Esophagus muscularis mucosa (tissue), 4 donors: ENCODE measurements around the gene PCSK6. TPM values are rescaled to one million over a fixed set of nuclear protein-coding genes. Genes with fewer than 3 reads are reported as not detected.
"Not testable (repeated sequence)": the region's sequence is repeated elsewhere in the genome, so short reads cannot be mapped to it uniquely, and the experiment has no call there.

Experiments used
- DNase-seq: peaks from one replicate; pipeline ENCODE4 v3.0.0-alpha.2; 2017; ENCODE audit errors: extremely low spot score
- H3K27ac ChIP-seq, 4 donors: fragments of 200-600 bp; sonication (generic); replicated peaks in 1 of 4; 1 replicate in 3 of 4; 2 replicates in 1 of 4; pipeline ENCODE4 v1.5.1; 2016 to 2019; ENCODE audit warnings: mild to moderate bottlenecking in 1 of 4
- H3K27me3 ChIP-seq, 4 donors: fragments of 200-600 bp; sonication (generic); one replicate each; pipeline versions ENCODE4 v1.5.1 to v1.6.0; 2016 to 2019
- H3K36me3 ChIP-seq, 4 donors: fragments of 200-600 bp; sonication (generic); one replicate each; pipeline ENCODE4 v1.5.1; 2016 to 2019
- H3K4me1 ChIP-seq, 4 donors: fragments of 200-600 bp; sonication (generic); one replicate each; pipeline ENCODE4 v1.5.1; 2016 to 2019
- H3K4me3 ChIP-seq, 4 donors: fragments of 200-600 bp; sonication (generic); 1 replicate in 2 of 4; 2 replicates in 2 of 4; pipeline ENCODE4 v1.5.1; 2016 to 2019; ENCODE audit warnings: mild to moderate bottlenecking in 4 of 4, moderate library complexity in 1 of 4
- H3K9me3 ChIP-seq, 4 donors: fragments of 200-600 bp; sonication (generic); 1 replicate in 3 of 4; 2 replicates in 1 of 4; pipeline ENCODE4 v1.5.1; 2016 to 2019
- CTCF ChIP-seq, 3 experiments: fragments of 200-600 bp in 2 of 3; fragments of 450-650 bp in 1 of 3; sonication (generic) in 2 of 3; IDR thresholded peaks; one replicate each; pipeline ENCODE4 v1.5.1; 2017 to 2019; ENCODE audit warnings: antibody characterized with exemption in 3 of 3, mild to moderate bottlenecking in 2 of 3, moderate library complexity in 1 of 3
- EP300 ChIP-seq: sonication (generic); formaldehyde crosslinking; IDR thresholded peaks from one replicate; pipeline ENCODE4 v1.6.1; 2017; ENCODE audit warnings: antibody characterized with exemption
- POLR2A ChIP-seq: fragments of 450-650 bp; IDR thresholded peaks from one replicate; pipeline ENCODE4 v1.6.1; 2017; ENCODE audit warnings: antibody characterized with exemption, moderate library complexity, mild to moderate bottlenecking, low read depth
- POLR2AphosphoS5 ChIP-seq, 2 donors: sonication (generic); formaldehyde crosslinking; IDR thresholded peaks; one replicate each; pipeline ENCODE4 v1.6.1; 2017; ENCODE audit warnings: antibody characterized with exemption in 2 of 2
- WGBS: methylation state at CpG from one replicate; pipeline ENCODE4 v1.1.5; 2018; 5-methylcytosine and 5-hydroxymethylcytosine counted together
- intact Hi-C: fragments of 100-400 bp; cut with DNase I; formaldehyde crosslinking; loops from one replicate; pipeline ENCODE4 v1.15.1; 2023
- total RNA-seq, 4 donors: library from RNA; depleted of rRNA; stranded (reverse); fragments of >200 nt; gene quantifications; one replicate each; pipeline versions ENCODE4 v1.1.0 to v1.2.1, GENCODE V29; 2016

The PCSK6 gene
- total RNA-seq, 4 donors from 2014 or later = 13.6 to 24.1 (median 15.3) TPM

DNA sequence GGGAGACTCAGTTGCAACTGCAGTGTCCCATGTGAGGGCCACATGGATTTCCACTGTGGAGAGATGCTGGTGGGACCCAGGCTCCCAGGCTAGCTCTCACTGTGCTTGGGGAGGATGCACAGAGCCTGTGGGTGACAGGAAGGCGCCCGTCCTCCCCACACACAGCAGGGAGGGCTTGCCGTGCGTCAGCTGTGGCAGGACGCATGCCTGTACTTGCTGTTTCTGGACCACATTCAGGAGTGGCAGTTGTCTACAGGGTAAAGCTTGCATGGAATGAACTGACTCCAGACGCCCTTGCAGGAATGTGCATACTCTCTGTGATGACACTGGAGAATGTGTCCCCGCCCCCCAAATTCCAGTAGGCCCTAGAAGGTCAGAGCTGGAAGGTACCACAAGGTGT lies 130.6 kb downstream of the PCSK6 start:
- Histone ChIP-seq H3K4me3 (no peak overlapping the region), H3K9me3 (no peaks in the 10 kb centered on the region), H3K4me1 (peaks cover 0 to 13% (median 0%) of the 10 kb centered on the region in 4 donors), H3K36me3 (peaks cover 0 to 6% (median 0%) of the 10 kb centered on the region in 4 donors), H3K27me3 (peaks cover 0 to 7% (median 0%) of the 10 kb centered on the region in 4 donors), H3K27ac (no peak overlapping the region)
- no peak for DNase-seq
- no peak for TF ChIP-seq CTCF (IDR thresholded peaks at IDR 0.05)
- TF ChIP-seq POLR2AphosphoS5 (IDR thresholded peaks at IDR 0.05) = no peak
- TF ChIP-seq POLR2A = no peak
- no peak for TF ChIP-seq EP300
- intact Hi-C loops = no loop called here
- WGBS = 78% methylated on average over 2 of the region's 7 CpGs

DNA sequence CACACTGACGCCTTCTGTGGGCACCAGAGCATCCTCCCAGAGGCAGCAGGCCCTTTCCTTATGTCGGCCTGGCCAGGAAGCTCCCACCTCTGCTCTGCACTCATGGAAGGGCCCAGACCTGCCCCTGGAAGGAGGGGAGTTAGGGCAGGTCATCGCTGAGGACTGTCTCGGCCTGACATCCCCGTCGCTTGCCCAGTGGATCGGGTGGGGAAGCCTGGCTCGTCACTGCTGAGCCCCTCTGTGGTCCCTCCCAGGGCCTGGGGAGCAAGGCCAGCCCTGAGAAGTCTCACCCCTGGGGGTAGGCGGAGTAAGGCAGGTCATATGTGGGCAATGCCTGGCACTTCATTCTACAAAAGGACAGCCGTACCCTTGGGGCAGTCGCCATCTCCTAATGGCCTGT lies 131.6 kb downstream of the PCSK6 start:
- intact Hi-C loops = no loop called here
- no peak for DNase-seq
- no peak for TF ChIP-seq POLR2A
- TF ChIP-seq CTCF (IDR thresholded peaks at IDR 0.05) = no peak
- no peak for TF ChIP-seq POLR2AphosphoS5 (IDR thresholded peaks at IDR 0.05)
- TF ChIP-seq EP300 = no peak
- peaks cover 0 to 13% (median 0%) of the 10 kb centered on the region in 4 donors for H3K4me1 ChIP-seq
- WGBS = 91% methylated on average over 6 of the region's 11 CpGs
- H3K9me3 ChIP-seq = no peaks in the 10 kb centered on the region
- H3K36me3 ChIP-seq = peaks cover 0 to 6% (median 0%) of the 10 kb centered on the region in 4 donors
- no peak overlapping the region for H3K27ac ChIP-seq
- H3K4me3 ChIP-seq = no peak overlapping the region
- H3K27me3 ChIP-seq = peaks cover 0 to 6% (median 0%) of the 10 kb centered on the region in 4 donors

- H3K27ac ChIP-seq = no peak overlapping the region
- peaks cover 0 to 13% (median 0%) of the 10 kb centered on the region in 4 donors for H3K4me1 ChIP-seq
- no peak overlapping the region for H3K4me3 ChIP-seq
- intact Hi-C loops = no loop called here
- peaks cover 0 to 6% (median 0%) of the 10 kb centered on the region in 4 donors for H3K36me3 ChIP-seq
- TF ChIP-seq CTCF (IDR thresholded peaks at IDR 0.05) (no peak), POLR2A (no peak), EP300 (no peak), POLR2AphosphoS5 (IDR thresholded peaks at IDR 0.05) (no peak)
- no peak for DNase-seq
- peaks cover 0 to 2% (median 0%) of the 10 kb centered on the region in 4 donors for H3K27me3 ChIP-seq
- no peaks in the 10 kb centered on the region for H3K9me3 ChIP-seq
- WGBS = 84% methylated on average over 13 of the region's 15 CpGs
Measured at GRCh38 chr15:101357333-101357732, 132.2 kb downstream of the PCSK6 start.

GRCh38 chr15:101356512-101357172 lies 132.9 kb downstream of the PCSK6 start:
- H3K9me3 ChIP-seq, intact Hi-C loops, H3K27ac ChIP-seq, H3K4me3 ChIP-seq, H3K36me3 ChIP-seq, H3K27me3 ChIP-seq, DNase-seq: not testable (repeated sequence)
- 85% methylated on average over 9 of the region's 9 CpGs for WGBS
- peaks cover 0 to 13% (median 0%) of the 10 kb centered on the region in 4 donors for H3K4me1 ChIP-seq

- Histone ChIP-seq H3K27ac (no peak overlapping the region), H3K9me3 (no peaks in the 10 kb centered on the region), H3K36me3 (peaks cover 0 to 6% (median 0%) of the 10 kb centered on the region in 4 donors), H3K4me1 (peaks cover 0 to 13% (median 0%) of the 10 kb centered on the region in 4 donors), H3K4me3 (no peak overlapping the region), H3K27me3 (no peaks in the 10 kb centered on the region)
- 88% methylated on average over 17 of the region's 23 CpGs for WGBS
- DNase-seq = no peak
- intact Hi-C loops = no loop called here
- TF ChIP-seq POLR2A (no peak), POLR2AphosphoS5 (IDR thresholded peaks at IDR 0.05) (no peak), CTCF (IDR thresholded peaks at IDR 0.05) (no peak), EP300 (no peak)
Measured at GRCh38 chr15:101355678-101356464, 133.6 kb downstream of the PCSK6 start.
